ENCODE measurements around the gene BEAN1. TPM values are rescaled to one million over a fixed set of nuclear protein-coding genes. Genes with fewer than 3 reads are reported as not detected.

BEAN1 gene
- total RNA-seq, 6 donors from 2014 or later = 0.22 to 1.0 (median 0.35) TPM; not detected in 2

DNA sequence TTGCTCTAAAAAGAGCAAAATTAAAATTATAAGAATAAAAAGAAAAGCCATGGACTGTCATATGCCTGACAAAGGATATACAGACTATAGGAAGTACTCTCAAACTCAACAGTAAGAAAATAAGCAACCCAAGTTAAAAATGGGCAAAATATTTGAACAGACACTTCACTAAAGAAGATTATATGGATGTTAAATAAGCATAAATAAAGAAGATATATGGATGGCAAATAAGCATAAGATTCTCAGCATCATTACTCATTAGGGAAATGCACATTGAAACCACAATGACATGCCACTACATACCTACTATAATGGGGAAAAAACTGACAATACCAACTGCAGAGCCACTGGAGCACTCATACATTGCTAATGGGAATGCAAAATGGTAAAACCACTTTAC lies 14.9 kb upstream of the BEAN1 start:
- Histone ChIP-seq H3K4me3 (no peak overlapping the region), H3K27ac (no peak overlapping the region), H3K4me1 (peaks cover 11 to 23% (median 18%) of the 10 kb centered on the region in 4 donors), H3K36me3 (peaks cover 0 to 3% (median 0%) of the 10 kb centered on the region in 4 donors), H3K27me3 (no peaks in the 10 kb centered on the region), H3K9me3 (no peaks in the 10 kb centered on the region)
- no peak for DNase-seq
- no peak for ATAC-seq (ENCODE audit: low FRiP score in 2 of 2)
- TF ChIP-seq POLR2A (IDR thresholded peaks at IDR 0.05) = no peak
- TF ChIP-seq, protein P1, sequence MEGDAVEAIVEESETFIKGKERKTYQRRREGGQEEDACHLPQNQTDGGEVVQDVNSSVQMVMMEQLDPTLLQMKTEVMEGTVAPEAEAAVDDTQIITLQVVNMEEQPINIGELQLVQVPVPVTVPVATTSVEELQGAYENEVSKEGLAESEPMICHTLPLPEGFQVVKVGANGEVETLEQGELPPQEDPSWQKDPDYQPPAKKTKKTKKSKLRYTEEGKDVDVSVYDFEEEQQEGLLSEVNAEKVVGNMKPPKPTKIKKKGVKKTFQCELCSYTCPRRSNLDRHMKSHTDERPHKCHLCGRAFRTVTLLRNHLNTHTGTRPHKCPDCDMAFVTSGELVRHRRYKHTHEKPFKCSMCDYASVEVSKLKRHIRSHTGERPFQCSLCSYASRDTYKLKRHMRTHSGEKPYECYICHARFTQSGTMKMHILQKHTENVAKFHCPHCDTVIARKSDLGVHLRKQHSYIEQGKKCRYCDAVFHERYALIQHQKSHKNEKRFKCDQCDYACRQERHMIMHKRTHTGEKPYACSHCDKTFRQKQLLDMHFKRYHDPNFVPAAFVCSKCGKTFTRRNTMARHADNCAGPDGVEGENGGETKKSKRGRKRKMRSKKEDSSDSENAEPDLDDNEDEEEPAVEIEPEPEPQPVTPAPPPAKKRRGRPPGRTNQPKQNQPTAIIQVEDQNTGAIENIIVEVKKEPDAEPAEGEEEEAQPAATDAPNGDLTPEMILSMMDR (IDR thresholded peaks at IDR 0.05) = no peak
- no peak for TF ChIP-seq POLR2AphosphoS5 (IDR thresholded peaks at IDR 0.05)
- no peak for TF ChIP-seq EP300 (IDR thresholded peaks at IDR 0.05)

GRCh38 chr16:66414891-66415290 lies 12.2 kb upstream of the BEAN1 start:
- TF ChIP-seq, protein P1 (IDR thresholded peaks at IDR 0.05) = no peak
- TF ChIP-seq POLR2AphosphoS5 (IDR thresholded peaks at IDR 0.05) (no peak), EP300 (IDR thresholded peaks at IDR 0.05) (no peak), POLR2A (IDR thresholded peaks at IDR 0.05) (no peak)
- ATAC-seq (ENCODE audit: low FRiP score in 2 of 2) (no peak), DNase-seq (no peak)
- no peak overlapping the region for H3K4me3 ChIP-seq
- H3K27me3 ChIP-seq = no peaks in the 10 kb centered on the region
- H3K9me3 ChIP-seq = no peaks in the 10 kb centered on the region
- WGBS, 2 donors = 79 to 93% methylated on average over 1 of the region's 1 CpG
- H3K36me3 ChIP-seq = peaks cover 0 to 3% (median 0%) of the 10 kb centered on the region in 4 donors
- no peaks in the 10 kb centered on the region for H3K4me1 ChIP-seq
- H3K27ac ChIP-seq = no peak overlapping the region

- 95 to 97% methylated on average over 1 of the region's 1 CpG for WGBS, 2 donors
- Histone ChIP-seq H3K27me3 (no peaks in the 10 kb centered on the region), H3K4me3 (no peak overlapping the region), H3K27ac (no peak overlapping the region), H3K36me3 (peaks cover 0 to 1% (median 0%) of the 10 kb centered on the region in 4 donors), H3K9me3 (no peaks in the 10 kb centered on the region), H3K4me1 (no peaks in the 10 kb centered on the region)
- TF ChIP-seq, protein P1 (IDR thresholded peaks at IDR 0.05) = no peak
- TF ChIP-seq POLR2A (IDR thresholded peaks at IDR 0.05) (no peak), POLR2AphosphoS5 (IDR thresholded peaks at IDR 0.05) (no peak), EP300 (IDR thresholded peaks at IDR 0.05) (no peak)
- ATAC-seq (ENCODE audit: low FRiP score in 2 of 2) (no peak), DNase-seq (no peak)
These were observed 11.0 kb upstream of the BEAN1 start for GRCh38 chr16:66416136-66416535.

- TF ChIP-seq, protein P1 (IDR thresholded peaks at IDR 0.05) = no peak
- no peak for TF ChIP-seq POLR2A (IDR thresholded peaks at IDR 0.05)
- no peak for TF ChIP-seq POLR2AphosphoS5 (IDR thresholded peaks at IDR 0.05)
- TF ChIP-seq EP300 (IDR thresholded peaks at IDR 0.05) = no peak
- ATAC-seq (ENCODE audit: low FRiP score in 2 of 2) (no peak), DNase-seq (no peak)
- 82 to 87% methylated on average over 8 to 9 of the region's 9 CpGs for WGBS, 2 donors
- H3K9me3 ChIP-seq = no peaks in the 10 kb centered on the region
- H3K27me3 ChIP-seq = no peaks in the 10 kb centered on the region
- no peak overlapping the region for H3K4me3 ChIP-seq
- no peaks in the 10 kb centered on the region for H3K4me1 ChIP-seq
- no peaks in the 10 kb centered on the region for H3K36me3 ChIP-seq
- H3K27ac ChIP-seq = no peak overlapping the region
These were observed 10.0 kb upstream of the BEAN1 start for GRCh38 chr16:66416939-66417700.
